Fibroblast of gingiva (primary cell): Measurements from ENCODE around the gene CROCC.
"Not testable (repeated sequence)": the region's sequence is repeated elsewhere in the genome, so short reads cannot be mapped to it uniquely, and the experiment has no call there.

ENCODE experiments used
- DNase-seq: peaks from one replicate; pipeline ENCODE4 v3.0.0-alpha.2; 2011; ENCODE audit warnings: low read depth

Gene CROCC

DNA sequence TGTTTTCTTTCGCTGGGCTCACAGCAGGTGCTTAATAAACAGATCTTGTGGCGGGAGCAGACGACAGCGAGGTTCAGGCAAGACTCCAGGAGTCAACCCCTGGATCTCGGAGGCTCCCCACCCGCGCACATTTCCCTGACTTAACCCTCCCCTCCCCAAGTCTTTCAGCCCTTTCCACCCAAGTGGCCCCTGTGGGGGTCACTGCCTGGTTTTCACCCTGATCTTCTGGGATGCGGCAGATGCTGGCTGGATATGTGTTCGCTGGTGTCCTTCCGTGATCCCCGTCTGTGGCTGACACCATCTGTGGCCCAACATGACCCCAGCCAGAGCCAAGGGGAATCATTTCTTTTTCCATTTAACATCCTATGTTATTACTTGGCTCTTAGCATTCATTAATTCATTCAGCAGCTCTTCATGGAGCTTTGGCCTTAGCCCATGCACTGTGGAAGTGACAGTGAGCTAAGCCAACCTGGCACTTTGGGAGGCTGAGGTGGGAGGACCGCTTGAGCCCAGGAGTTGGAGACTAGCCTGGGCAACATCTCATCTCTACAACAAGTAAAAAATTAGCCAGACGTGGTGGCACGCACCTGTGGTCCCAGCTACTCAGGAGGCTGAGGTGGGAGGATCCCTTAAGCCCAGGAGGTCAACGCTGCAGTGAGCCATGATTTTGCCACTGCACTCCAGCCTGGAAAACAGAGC is 6.7 kb upstream of the CROCC start:
- DNase-seq = not testable (repeated sequence)

DNA sequence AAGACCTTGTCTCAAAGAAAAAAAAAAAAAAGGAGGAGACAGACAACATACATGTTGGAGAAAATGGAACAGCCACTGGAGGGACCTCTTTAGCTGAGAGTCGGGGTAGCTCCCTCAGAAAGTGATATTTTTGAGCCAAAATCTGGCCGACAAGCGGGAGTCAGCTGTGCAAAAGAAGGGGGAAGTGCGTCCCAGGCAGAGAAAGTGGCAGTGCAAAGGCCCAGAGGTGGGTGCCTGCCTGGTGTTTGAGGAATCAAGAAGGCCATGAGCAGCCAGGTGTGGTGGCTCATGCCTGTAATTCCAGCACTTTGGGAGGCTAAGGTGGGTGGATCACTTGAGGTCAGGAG is 6.1 kb upstream of the CROCC start:
- no peak for DNase-seq

- DNase-seq = not testable (repeated sequence)
Observed at GRCh38 chr1:16916036-16916880, 5.5 kb upstream of the CROCC start.

DNA sequence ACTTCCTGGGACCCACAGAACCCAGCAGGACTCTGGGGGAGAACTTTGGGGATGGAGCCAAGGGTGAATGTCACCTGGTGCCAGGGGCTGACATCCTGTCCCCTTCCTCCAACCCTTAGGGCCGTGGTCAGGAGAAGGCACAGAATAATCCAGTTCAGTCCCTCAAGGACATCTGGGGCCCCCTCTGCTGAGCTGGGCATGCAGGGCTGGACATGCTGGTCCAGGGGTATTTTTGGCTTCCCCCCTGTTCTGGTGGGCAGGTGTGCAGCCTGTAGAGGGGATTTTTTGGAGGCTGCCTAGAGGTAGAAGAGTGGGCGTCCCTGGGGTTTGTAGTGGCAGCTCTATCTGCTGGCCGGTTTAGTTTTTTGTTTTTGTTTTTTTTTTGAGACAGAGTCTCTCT is 3.4 kb upstream of the CROCC start:
- DNase-seq = no peak

GRCh38 chr1:16918936-16919665 is 2.6 kb upstream of the CROCC start:
- DNase-seq = not testable (repeated sequence)

DNA sequence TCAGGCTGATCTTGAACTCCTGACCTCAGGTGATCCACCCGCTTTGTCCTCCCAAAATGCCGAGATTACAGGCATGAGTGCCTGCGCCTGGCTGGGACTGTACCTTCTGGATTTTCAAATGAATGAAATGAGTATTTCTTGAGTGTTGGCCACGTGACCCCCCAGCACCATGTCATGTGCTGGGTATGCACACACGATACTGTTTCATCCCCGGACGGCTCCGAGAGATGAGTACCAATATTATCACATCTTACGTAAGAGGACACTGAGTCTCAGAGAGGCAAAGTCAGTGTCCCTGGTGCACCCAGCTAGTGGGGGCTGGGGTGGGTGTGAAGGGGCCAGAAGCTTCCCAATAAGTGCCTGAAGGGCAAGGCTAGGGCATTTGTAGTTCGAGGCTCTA is 780 bp upstream of the CROCC start:
- DNase-seq = no peak

DNA sequence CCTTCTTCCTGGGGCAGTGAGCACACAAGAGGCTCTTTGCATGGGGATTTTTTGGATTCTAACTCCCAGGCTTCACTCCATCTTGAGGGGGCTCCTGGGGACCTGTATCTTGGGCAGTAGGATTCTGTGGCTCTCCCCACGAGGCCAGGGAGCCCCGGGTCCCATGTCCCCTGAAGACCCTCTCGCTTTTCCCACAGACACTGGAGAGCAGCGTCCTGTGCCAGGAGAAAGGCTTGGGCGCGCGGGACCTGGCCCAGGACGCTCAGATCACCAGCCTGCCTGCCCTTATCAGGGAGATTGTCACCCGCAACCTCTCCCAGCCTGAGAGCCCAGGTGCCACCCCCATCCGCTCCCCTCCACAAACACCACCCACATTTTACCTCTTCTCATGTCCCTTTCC is 735 bp downstream of the CROCC start:
- DNase-seq = no peak

DNA sequence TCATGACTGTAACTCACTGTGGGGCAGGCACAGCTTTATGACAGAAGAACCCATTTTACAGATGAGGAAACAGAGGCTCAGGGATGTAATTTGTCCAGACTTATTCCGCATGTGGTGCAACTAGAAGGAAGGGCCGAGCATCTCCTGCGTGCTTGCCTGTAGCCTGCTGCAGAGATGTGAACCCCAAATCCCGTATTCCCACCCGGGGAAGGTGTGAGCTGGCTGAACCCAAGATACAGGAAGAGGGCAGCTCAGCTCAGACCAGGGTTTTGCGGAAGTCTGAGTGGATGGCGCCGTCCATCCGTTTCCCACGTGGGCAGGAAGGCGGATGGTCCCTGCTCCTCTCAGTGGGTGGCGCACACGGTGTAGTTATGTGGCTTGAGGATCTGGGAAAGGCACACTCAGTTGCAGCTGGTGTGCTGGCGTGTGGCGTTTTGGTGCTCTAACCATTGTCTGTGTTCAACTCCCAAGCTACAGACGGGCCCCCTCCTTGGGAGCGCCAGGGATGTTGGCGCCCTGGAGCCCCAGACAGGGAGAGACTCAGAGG is 1.2 kb downstream of the CROCC start:
- no peak for DNase-seq

DNA sequence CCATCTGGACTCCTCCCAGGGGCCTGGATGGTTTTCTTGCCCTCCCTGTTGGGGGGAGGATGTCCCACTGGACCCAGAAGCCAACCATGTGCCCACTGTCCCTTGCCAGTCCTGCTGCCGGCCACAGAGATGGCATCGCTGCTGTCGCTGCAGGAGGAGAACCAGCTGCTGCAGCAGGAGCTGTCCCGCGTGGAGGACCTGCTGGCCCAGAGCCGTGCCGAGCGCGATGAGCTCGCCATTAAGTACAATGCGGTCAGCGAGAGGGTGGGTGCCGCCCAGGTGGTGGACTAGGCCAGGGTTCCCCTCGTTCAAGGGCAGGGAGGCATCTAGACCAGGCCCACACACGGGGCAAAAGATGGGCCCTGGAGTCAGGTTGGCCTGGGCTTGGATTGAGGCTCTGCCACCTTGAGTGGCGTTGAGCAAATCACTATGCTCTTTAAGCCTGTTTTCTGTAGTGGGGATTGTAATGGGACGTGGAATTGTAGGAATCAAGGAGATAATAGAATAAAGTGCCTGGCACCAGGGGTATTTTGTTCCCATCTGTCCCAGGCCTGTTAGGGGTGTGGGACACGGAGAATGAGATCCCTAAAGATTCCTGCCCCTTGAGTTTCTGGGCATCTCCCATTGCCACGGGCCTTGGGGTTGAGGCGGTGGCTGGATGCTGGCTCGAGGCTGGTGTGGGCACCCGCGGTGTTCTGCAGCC is 2.6 kb downstream of the CROCC start:
- no peak for DNase-seq

DNA sequence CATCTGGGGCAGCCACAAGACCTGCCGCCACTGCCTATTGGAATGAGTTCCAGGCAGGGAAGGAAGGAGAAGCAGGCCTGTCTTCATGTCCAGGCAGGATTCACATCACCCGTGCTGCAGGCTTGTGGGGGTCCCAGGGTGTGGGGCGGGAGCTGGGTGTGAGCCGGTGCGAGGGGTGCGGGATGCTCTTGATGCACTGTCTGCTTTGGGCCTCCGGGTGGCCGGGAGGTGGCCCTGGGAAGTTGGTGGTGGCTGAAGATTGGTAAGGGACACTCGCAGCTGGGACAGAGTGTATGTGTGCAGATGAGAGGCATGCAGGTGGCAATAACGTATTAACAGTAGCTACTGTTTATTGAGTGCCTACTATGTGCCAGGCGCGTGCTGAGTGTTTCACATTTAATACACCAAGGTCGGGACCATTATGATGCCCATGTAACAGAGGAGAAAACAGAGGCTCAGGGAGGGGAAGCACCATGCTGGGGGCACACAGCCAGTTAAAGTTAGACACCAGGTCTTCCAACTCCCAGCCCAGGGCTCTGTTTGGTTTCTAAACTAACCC is 3.3 kb downstream of the CROCC start:
- no peak for DNase-seq

- DNase-seq = no peak
Observed at GRCh38 chr1:16925635-16926490, 4.1 kb downstream of the CROCC start.

DNA sequence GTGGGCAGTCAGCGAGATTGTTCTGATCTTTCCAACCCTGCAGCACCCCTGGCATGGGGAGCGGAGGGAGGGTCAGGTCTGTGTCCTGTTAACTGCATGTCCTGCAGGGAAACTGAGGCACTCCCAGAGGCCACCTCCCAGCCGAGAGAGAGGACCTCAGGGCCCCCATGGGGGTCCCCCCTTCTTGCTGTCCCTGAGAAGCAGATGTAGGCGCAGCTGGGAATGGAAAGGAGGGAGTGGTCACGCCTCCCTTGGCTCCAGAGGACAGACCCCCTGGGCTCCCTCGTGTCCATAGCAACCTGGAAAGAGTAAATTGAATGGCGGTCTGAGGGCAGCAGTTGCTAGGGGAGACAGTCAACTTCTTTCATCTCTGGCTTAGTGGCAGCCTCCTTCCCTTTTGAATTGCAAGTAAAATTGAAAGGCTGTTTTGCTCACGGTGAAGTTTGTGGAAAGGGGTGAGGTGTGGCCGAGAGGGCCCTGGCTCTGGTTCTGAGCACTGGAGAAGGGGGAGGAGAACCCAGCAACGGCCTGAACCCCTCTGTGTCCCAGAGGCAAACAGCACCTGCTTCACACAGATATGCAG is 4.9 kb downstream of the CROCC start:
- DNase-seq = no peak

GRCh38 chr1:16927256-16927655 is 5.5 kb downstream of the CROCC start:
- no peak for DNase-seq

GRCh38 chr1:16927711-16928485 is 6.2 kb downstream of the CROCC start:
- no peak for DNase-seq

DNA sequence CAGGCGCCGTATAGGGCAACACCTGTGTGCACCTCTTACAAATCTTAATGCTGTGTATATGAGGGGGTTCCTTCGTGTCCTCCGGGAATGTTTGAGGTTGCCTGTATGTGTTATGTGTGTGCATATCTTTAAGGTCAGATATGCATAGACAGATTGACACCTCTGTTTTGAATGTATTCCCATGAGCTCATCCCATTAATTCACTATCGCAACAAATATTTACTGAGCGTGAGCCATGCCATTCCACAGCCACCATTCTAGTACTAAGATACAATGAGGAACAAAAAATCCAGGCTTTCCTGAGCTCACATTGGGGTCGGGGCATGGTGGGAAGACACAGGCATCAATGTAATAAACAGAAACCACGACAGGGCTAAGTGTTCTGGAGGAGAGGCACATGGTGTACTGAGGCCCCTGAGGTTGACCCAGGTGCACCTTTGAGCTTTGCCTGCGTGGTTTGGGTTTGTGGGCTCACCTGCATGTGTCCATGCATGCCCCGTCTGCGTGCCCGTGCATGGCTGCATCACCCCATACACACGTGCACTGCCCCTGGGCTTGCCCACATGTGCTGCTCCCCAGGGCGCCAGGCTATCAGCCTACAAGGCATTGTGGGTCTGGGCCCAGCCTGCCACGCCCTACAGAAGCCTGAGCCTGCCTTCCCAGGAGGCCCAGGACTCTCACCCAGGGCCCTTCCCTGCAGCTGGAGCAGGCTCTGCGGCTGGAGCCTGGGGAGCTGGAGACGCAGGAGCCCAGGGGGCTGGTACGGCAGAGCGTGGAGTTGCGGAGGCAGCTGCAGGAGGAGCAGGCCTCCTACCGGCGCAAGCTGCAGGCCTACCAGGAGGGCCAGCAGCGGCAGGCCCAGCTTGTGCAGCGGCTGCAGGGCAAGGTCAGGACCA is 7.7 kb downstream of the CROCC start:
- DNase-seq = not testable (repeated sequence)

GRCh38 chr1:16931206-16931934 is 9.6 kb downstream of the CROCC start:
- DNase-seq = not testable (repeated sequence)

DNA sequence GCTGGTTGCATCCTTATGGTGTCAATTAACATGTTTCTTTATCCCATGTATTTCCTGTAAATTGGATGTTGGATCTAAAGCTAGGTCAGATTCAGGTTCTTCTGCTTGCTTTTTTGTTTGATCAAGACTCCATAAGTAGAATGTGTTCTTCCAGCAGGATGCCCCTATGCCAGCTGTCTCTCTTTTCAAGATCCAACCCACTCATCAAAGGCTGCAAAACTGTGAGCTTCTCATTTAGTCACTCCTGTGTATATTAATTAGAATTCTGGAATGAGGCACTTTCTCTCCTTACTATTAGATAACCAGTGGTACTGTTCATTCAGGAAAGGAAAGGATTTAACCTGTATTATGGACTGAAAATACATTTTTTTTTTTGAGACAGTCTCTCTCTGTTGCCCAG is 12.2 kb downstream of the CROCC start:
- DNase-seq = not testable (repeated sequence)

GRCh38 chr1:16936580-16936979 is 14.8 kb downstream of the CROCC start:
- not testable (repeated sequence) for DNase-seq
